Measurements from ENCODE around the gene LNX2. TPM values are rescaled to one million over a fixed set of nuclear protein-coding genes. Genes with fewer than 3 reads are reported as not detected.
"Not testable (repeated sequence)": the region's sequence is repeated elsewhere in the genome, so short reads cannot be mapped to it uniquely, and the experiment has no call there.

Gene LNX2
- total and polyA plus RNA-seq, 5 experiments from 2014 or later: 2.5 to 10.8 (median 3.1) TPM

GRCh38 chr13:27634791-27635190 is 14.5 kb upstream of the LNX2 start:
- DNase-seq (no peak), ATAC-seq (no peak)
- H3K9me3 Mint-ChIP-seq: no peaks in the 10 kb centered on the region

GRCh38 chr13:27634231-27634630 is 13.9 kb upstream of the LNX2 start:
- POLR2A ChIA-PET: interaction anchor here (1.0 kb wide), 1 partner anchor 13 kb away, joined by 4 read pairs; no protein-coding TSS in a partner anchor
- peaks cover 0 to 34% (median 9%) of the 10 kb centered on the region in 3 donors for H3K36me3 Mint-ChIP-seq
- H3K27ac Mint-ChIP-seq: peak overlapping the region in 3 of 10 donors; percentile 0 to 66 (median 3)
- H3K27me3 Mint-ChIP-seq: no peaks in the 10 kb centered on the region
- DNase-seq (no peak), ATAC-seq (no peak)
- H3K9me3 Mint-ChIP-seq: no peaks in the 10 kb centered on the region
- H3K4me3 Mint-ChIP-seq: no peak overlapping the region
- H3K4me1 Mint-ChIP-seq: peaks cover 27 to 77% (median 71%) of the 10 kb centered on the region in 4 donors

More at GRCh38 chr13:27634791-27635190, 14.5 kb upstream of the LNX2 start:
- Mint-ChIP-seq H3K4me3 (no peak overlapping the region), H3K36me3 (peaks cover 0 to 34% (median 9%) of the 10 kb centered on the region in 3 donors), H3K27ac (peak overlapping the region in 1 of 10 donors; percentile 6), H3K27me3 (no peaks in the 10 kb centered on the region), H3K4me1 (peaks cover 31 to 82% (median 76%) of the 10 kb centered on the region in 4 donors)
- POLR2A ChIA-PET: interaction anchor here (1.0 kb wide), 1 partner anchor 14 kb away, joined by 4 read pairs; no protein-coding TSS in a partner anchor

- no peaks in the 10 kb centered on the region for H3K27me3 Mint-ChIP-seq
- H3K9me3 Mint-ChIP-seq: no peaks in the 10 kb centered on the region
- DNase-seq: no peak
- POLR2A ChIA-PET: no interaction called here
- H3K4me1 Mint-ChIP-seq: peaks cover 33 to 74% (median 70%) of the 10 kb centered on the region in 4 donors
- H3K36me3 Mint-ChIP-seq: peaks cover 0 to 42% (median 6%) of the 10 kb centered on the region in 3 donors
- ATAC-seq: no peak
- H3K27ac Mint-ChIP-seq: peak overlapping the region in 2 of 10 donors; percentile 8 to 80
- no peak overlapping the region for H3K4me3 Mint-ChIP-seq
Measured at GRCh38 chr13:27632648-27633047, 12.3 kb upstream of the LNX2 start.

- DNase-seq (no peak), ATAC-seq (no peak)
- Mint-ChIP-seq H3K4me3 (no peak overlapping the region), H3K9me3 (no peaks in the 10 kb centered on the region), H3K36me3 (peaks cover 0 to 46% (median 6%) of the 10 kb centered on the region in 3 donors), H3K27ac (peak overlapping the region in 1 of 10 donors; percentile 8), H3K4me1 (peaks cover 35 to 77% (median 73%) of the 10 kb centered on the region in 4 donors), H3K27me3 (no peaks in the 10 kb centered on the region)
- POLR2A ChIA-PET: interaction anchor here (1.0 kb wide), 1 partner anchor 10 kb away, joined by 4 read pairs; the partner anchor contains the start of gene POLR1D
Measured at GRCh38 chr13:27632214-27632613, 11.9 kb upstream of the LNX2 start.

GRCh38 chr13:27631665-27632064 is 11.3 kb upstream of the LNX2 start:
- peaks cover 0 to 51% (median 6%) of the 10 kb centered on the region in 3 donors for H3K36me3 Mint-ChIP-seq
- DNase-seq (no peak), ATAC-seq (no peak)
- POLR2A ChIA-PET: interaction anchor here (1.0 kb wide), 1 partner anchor 9 kb away, joined by 4 read pairs; the partner anchor contains the start of gene POLR1D
- no peaks in the 10 kb centered on the region for H3K27me3 Mint-ChIP-seq
- H3K4me3 Mint-ChIP-seq: no peak overlapping the region
- H3K4me1 Mint-ChIP-seq: peaks cover 33 to 76% (median 73%) of the 10 kb centered on the region in 4 donors
- peak overlapping the region in 1 of 10 donors; percentile 68 for H3K27ac Mint-ChIP-seq
- H3K9me3 Mint-ChIP-seq: no peaks in the 10 kb centered on the region

- Mint-ChIP-seq H3K27ac (peak overlapping the region in 4 of 10 donors; percentile 6 to 37 (median 34)), H3K9me3 (no peaks in the 10 kb centered on the region), H3K4me3 (no peak overlapping the region), H3K4me1 (peaks cover 33 to 76% (median 73%) of the 10 kb centered on the region in 4 donors), H3K36me3 (peaks cover 0 to 51% (median 6%) of the 10 kb centered on the region in 3 donors), H3K27me3 (no peaks in the 10 kb centered on the region)
- POLR2A ChIA-PET: interaction anchor here (1.0 kb wide), 1 partner anchor 9 kb away, joined by 4 read pairs; the partner anchor contains the start of gene POLR1D
- ATAC-seq: no peak
- DNase-seq: no peak
Measured at GRCh38 chr13:27631156-27631555, 10.8 kb upstream of the LNX2 start.

GRCh38 chr13:27628766-27629165 is 8.4 kb upstream of the LNX2 start:
- POLR2A ChIA-PET, H3K4me3 Mint-ChIP-seq, H3K9me3 Mint-ChIP-seq, H3K27me3 Mint-ChIP-seq, DNase-seq, ATAC-seq: not testable (repeated sequence)
- peaks cover 5 to 62% (median 14%) of the 10 kb centered on the region in 3 donors for H3K36me3 Mint-ChIP-seq
- peak overlapping the region in 1 of 10 donors; percentile 2 for H3K27ac Mint-ChIP-seq
- H3K4me1 Mint-ChIP-seq: peaks cover 44 to 81% (median 80%) of the 10 kb centered on the region in 4 donors

GRCh38 chr13:27628081-27628480 is 7.8 kb upstream of the LNX2 start:
- ATAC-seq (no peak), DNase-seq (no peak)
- peaks cover 49 to 85% (median 80%) of the 10 kb centered on the region in 4 donors for H3K4me1 Mint-ChIP-seq
- no peaks in the 10 kb centered on the region for H3K27me3 Mint-ChIP-seq
- POLR2A ChIA-PET: no interaction called here
- H3K9me3 Mint-ChIP-seq: no peaks in the 10 kb centered on the region
- peak overlapping the region in 3 of 10 donors; percentile 2 to 54 (median 10) for H3K27ac Mint-ChIP-seq
- H3K4me3 Mint-ChIP-seq: no peak overlapping the region
- H3K36me3 Mint-ChIP-seq: peaks cover 5 to 66% (median 14%) of the 10 kb centered on the region in 3 donors

GRCh38 chr13:27627380-27627779 is 7.1 kb upstream of the LNX2 start:
- Mint-ChIP-seq H3K4me3 (no peak overlapping the region), H3K36me3 (peaks cover 5 to 66% (median 8%) of the 10 kb centered on the region in 3 donors), H3K27me3 (no peaks in the 10 kb centered on the region), H3K9me3 (no peaks in the 10 kb centered on the region), H3K4me1 (peaks cover 46 to 85% (median 82%) of the 10 kb centered on the region in 4 donors), H3K27ac (peak overlapping the region in 1 of 10 donors; percentile 2)
- ATAC-seq (no peak), DNase-seq (no peak)
- POLR2A ChIA-PET: no interaction called here

GRCh38 chr13:27625839-27626238 is 5.5 kb upstream of the LNX2 start:
- POLR2A ChIA-PET: no interaction called here
- Mint-ChIP-seq H3K4me1 (peaks cover 39 to 74% (median 71%) of the 10 kb centered on the region in 4 donors), H3K4me3 (no peak overlapping the region), H3K27ac (peak overlapping the region in 3 of 10 donors; percentile 1 to 49 (median 4)), H3K9me3 (no peaks in the 10 kb centered on the region), H3K27me3 (no peaks in the 10 kb centered on the region), H3K36me3 (peaks cover 5 to 52% (median 8%) of the 10 kb centered on the region in 3 donors)
- DNase-seq (no peak), ATAC-seq (no peak)

GRCh38 chr13:27624071-27624470 is 3.7 kb upstream of the LNX2 start:
- H3K4me3 Mint-ChIP-seq: peak overlapping the region in 6 of 10 donors; percentile 8 to 83 (median 31)
- ATAC-seq (no peak), DNase-seq (no peak)
- POLR2A ChIA-PET: no interaction called here
- H3K27ac Mint-ChIP-seq: peak overlapping the region in 1 of 10 donors; percentile 4
- peaks cover 36 to 73% (median 70%) of the 10 kb centered on the region in 4 donors for H3K4me1 Mint-ChIP-seq
- H3K27me3 Mint-ChIP-seq: no peaks in the 10 kb centered on the region
- no peaks in the 10 kb centered on the region for H3K9me3 Mint-ChIP-seq
- H3K36me3 Mint-ChIP-seq: peaks cover 5 to 48% (median 8%) of the 10 kb centered on the region in 3 donors

- H3K4me3 Mint-ChIP-seq: peak overlapping the region; percentile 83 to 97 (median 92)
- H3K27me3 Mint-ChIP-seq: no peaks in the 10 kb centered on the region
- H3K4me1 Mint-ChIP-seq: peaks cover 34 to 79% (median 74%) of the 10 kb centered on the region in 4 donors
- peak overlapping the region in 7 of 10 donors; percentile 40 to 96 (median 88) for H3K27ac Mint-ChIP-seq
- ATAC-seq (no peak), DNase-seq (no peak)
- H3K9me3 Mint-ChIP-seq: no peaks in the 10 kb centered on the region
- H3K36me3 Mint-ChIP-seq: peaks cover 5 to 42% (median 8%) of the 10 kb centered on the region in 3 donors
- POLR2A ChIA-PET: interaction anchor here (0.8 to 4.1 kb wide), 5 partner anchors 9 to 1401 kb away, joined by 3 to 106 read pairs (median 4); partner anchors contain the start of genes GTF3A, MTIF3 and RNF6
Measured at GRCh38 chr13:27622881-27623280, 2.6 kb upstream of the LNX2 start.
